Measurements from ENCODE around the gene MYL11.

MYL11 gene

DNA sequence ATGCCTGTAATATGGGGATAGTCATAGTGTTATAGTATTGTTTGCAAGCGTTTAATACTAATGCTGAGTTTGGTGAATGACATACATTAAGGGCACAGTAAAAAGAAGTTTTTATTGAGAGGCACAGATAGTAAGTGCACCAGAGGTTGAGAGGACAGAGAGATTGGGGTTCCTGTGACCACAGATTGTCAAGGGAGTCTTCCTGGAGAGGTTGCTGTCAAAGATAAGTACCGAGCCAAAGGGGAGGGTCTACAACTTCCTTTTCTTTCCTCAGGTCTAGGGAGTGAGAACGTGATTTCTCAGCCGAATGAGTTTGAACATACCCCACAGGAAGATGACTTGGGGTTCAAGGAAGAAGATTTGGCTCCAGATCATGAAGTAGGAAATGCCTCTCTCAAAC lies 22.5 kb downstream of the MYL11 start:
- DNase-seq: no peak

- no peak for DNase-seq
These were observed 23.4 kb downstream of the MYL11 start for GRCh38 chr16:30397776-30398660.

DNA sequence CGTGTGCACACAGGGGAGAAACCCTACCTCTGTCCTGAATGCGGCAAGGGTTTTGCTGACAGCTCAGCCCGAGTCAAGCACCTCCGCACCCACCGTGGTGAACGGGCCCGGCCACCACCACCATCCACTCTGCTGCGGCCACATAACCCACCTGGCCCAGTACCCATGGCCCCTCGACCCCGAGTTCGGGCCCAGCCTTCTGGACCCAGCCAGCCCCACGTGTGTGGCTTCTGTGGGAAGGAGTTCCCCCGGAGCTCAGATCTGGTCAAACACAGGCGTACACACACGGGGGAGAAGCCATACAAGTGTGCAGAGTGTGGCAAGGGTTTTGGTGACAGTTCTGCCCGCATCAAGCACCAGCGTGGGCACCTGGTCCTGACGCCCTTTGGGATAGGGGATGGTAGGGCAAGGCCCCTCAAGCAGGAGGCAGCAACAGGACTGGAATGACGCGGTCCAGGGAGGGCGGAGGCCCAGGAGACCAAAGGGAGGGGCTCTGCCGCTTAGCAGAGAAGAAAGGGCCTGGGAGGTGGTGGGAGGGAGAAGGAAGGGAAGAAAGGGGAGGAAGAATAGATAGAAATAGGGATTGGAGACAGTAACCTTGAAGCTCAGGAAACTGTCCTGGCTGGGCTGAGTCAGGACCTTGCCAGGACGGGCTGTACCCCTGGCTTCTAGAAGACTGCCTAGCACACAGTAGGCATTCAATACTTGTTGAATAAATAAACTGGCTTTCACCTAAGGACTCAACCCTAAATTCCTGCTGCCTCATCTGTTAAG lies 24.2 kb downstream of the MYL11 start:
- no peak for DNase-seq

DNA sequence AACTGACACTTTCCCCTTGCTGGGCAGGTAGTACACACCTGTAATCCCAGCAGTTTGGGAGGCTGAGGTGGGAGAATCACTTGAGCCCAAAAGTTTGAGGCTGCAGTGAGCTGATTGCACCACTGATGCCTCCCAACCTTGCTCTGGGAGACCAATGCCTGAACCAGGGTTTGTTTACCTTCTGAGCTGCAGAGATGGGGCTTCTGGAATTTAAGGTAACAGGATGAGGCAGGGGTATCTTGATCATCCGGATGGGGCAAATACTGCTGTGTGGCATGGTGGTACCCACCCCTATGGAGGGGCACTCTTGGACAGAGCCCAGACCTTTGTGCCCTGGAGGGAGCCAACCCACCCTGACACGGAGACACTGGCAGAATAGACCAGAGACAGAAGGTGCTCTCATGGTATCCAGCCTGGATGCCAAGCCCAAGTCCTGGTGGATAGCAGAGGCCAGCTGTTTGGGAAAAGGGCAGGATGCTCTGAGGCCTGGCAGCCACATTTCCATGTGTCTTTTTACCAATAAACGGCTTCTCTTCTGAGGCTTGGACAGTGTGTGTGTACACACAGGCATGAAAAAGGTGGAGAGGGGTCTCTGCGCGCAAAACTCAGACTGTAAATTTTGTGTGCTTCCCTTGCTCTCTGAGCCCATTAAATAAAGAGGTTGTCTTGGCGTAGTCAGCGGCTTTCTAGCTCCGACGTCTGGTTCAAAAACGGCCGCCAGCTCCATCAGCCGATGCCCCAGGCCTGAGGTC lies 25.0 kb downstream of the MYL11 start:
- DNase-seq: no peak

DNA sequence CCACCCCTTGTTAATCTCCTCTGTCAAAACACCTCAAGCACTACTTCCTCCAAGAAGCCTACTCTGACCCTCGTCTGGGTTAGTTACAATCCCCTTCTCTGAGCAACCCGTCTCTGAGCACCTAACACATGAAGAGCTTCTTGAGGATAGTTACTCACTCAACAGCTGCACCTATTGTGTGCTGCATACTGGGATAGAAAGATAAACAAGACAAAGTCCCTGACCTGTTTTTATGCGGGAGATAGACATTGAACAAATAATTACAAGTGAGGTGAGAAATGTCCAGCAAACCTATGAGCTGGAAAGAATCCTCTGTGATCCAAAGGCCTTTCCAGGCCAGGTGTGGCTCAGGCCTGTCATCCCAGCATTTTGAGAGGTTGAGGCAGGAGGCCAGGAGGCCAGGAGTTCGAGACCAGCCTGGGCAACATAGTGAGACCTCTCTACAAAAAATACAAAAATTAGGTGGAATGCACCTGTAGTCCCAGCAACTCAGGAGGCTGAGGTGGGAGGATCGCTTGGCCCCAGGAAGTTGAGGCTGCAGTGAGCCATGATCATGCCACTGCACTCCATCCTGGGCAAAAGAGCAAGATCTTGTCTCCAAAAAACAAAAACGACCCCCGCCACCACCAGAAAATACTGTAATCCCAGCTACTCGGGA lies 27.3 kb downstream of the MYL11 start:
- no peak for DNase-seq

- no peak for DNase-seq
These were observed 32.1 kb downstream of the MYL11 start for GRCh38 chr16:30406795-30407101.

DNA sequence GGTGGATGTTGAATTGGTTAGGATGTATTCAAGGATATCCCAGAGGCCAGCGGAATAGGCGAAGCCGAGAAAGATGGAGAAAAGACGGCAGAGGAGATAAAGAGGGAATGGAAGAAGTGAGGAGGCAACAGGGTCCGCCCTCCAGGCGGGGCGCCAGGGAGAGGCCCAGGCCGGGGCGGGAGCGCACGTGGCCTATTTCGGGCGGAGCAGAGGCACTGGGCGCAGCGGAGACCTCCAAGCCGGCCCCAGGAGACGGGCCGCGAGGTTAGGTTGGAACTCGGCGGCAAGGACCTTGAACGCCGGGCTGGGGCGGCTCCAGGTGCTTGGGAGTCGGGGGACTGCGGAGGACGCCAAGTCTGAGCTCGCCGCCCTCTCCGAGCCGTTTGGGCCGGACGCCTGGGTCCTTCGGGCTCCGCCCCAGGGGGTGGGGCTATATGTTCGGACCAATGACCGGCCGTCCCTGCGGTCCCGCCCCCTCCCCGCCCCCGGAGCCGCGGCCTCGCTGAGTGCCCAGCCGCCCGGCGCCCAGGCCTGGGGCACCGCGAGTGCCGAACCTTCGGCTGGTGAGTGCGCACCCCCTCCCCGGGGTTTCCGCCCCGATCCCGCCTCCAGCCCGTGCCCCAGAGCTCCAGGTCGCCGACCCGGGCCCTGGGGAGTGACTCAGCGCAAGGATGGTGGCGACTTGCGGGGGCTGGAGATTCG lies 32.7 kb downstream of the MYL11 start, which contains the start of gene ZNF771:
Gene ZNF771, plus strand, starts transcription at position 505 of the 702 bp plus-strand sequence. CDS start 448 bp downstream, outside the sequence.
- DNase-seq: peak; percentile 96 to 97

DNA sequence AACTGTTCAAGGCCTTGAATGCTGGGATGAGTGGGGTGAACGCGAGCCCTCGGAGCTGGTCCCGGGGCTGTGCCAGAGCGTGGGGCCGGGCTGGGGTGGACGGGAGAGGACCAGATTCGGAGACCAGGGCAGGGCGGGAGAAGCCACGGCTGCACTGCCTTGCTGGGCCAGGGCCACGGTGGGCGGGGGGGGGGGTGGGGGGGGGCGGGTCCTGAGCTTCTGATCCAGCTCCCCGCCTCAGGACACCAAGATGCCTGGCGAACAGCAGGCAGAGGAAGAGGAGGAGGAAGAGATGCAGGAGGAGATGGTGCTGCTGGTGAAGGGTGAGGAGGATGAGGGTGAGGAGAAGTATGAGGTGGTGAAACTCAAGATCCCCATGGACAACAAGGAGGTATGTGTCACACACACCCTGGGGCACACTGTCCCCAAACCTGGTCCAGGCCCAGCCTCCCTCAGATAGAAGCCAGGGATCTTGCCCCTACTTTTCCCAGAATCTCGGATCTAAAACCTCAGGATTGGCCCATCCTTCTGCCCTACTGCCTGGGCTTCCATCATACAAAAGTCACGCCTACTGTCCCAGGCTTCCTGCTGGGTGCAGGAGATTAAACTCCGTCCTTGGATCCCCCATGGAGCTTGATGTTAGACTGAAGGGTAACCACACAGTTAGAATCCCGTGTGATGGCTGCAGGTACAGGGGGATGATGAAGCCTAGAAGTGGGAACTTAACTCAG lies 33.4 kb downstream of the MYL11 start:
- DNase-seq: peak in 1 of 2 experiments; percentile 43

DNA sequence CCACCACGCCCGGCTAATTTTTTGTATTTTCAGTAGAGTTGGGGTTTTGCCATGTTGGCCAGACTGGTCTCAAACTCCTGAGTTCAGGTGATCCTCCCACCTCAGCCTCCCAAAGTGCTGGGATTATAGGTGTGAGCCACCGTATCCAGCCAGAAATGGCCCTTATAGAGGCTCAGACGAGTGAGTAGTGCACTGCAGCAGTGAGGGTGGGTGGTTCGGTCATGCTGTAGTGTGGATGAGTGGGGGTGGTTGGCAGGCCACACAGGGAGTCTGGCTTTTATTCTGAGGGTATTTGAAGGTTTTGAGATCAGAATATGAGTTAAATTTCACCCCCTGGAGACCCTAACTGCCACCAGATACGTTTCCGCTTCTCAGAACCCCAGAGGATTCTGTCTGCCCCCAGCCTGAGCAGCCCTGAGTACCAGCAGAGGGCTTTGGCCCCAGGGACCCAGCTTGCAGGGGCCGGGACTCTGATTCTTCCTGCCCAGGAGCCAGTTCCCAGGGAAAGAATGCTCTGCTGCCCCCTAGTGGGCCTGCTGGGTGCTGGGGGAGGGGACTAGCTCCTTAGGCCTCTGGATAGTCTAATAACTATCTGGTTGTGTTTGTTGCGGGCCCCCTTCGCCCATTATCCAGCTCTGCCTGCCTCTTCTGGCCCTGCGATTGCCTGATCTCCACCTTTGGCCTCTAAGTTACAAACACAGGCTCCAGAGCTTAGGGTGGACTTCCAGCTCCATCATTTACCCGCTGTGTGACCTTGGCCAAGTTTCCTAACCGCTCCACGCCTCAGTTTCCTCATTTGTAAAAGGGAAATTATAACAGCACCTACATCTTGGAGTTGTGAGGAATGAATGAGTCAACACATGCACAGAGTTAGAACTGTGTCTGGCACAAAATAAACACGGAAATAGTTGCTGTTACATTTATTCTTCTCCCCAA lies 34.8 kb downstream of the MYL11 start:
- peak; percentile 96 to 98 for DNase-seq

DNA sequence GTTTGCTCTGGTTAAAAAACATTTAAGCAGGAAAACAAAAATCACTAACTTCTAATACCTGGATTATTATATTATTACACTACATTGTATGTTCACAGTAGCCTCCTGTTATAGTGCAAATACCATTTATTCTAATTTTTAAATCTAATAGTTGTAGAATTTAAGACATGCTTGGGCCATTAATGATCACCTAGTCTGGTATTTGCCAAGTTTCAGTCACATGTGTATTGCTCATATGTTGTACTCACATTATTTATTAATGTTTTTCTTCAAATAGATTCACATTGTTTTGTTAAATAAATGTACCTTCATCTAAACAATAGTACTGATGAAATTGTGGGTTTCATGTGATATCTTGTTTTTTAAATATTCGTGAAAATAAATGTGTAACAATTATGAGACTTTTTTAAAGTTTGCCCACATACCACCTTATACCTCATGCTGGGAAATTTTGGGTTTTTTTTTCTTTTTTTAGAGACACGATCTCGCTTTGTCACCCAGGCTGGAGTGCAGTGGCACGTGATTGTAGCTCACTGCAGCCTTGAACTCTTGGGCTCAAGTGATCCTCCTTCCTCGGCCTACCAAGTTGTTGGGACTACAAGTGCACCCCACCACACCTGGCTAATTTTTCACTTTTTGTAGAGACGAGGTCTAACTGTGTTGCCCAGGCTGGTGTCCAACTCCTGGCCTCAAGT lies 38.7 kb downstream of the MYL11 start:
- no peak for DNase-seq

DNA sequence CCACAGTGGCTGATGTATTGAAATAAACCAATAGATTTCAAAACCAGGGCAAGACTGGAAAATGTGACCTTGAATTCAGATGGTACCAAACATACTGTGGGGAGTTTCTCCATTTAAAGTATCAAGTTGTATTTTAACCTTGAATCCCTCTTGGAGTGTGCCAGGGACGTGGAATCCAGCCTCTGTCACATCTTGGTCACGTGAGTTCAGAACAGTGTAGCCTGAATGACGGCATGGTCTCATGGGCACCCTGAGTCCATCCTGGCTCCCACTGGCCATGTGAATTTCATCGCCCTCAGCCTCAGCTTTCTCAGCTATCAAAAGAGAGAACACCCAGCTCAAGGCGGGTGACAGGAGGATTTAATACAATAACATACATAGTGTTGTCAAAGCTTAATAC lies 39.6 kb downstream of the MYL11 start:
- no peak for DNase-seq

- DNase-seq: no peak
These were observed 41.5 kb downstream of the MYL11 start for GRCh38 chr16:30416047-30416603.

- no peak for DNase-seq
These were observed 42.3 kb downstream of the MYL11 start for GRCh38 chr16:30416624-30417528.

GRCh38 chr16:30417529-30418349 lies 43.1 kb downstream of the MYL11 start:
- DNase-seq: peak; percentile 89 to 93

- no peak for DNase-seq
These were observed 44.0 kb downstream of the MYL11 start for GRCh38 chr16:30418350-30419181.

GRCh38 chr16:30421010-30421409 lies 46.4 kb downstream of the MYL11 start:
- no peak for DNase-seq
